CD4-positive, alpha-beta T cell (primary cell): ENCODE measurements around the gene KIAA0825. TPM values are rescaled to one million over a fixed set of nuclear protein-coding genes. Genes with fewer than 3 reads are reported as not detected.

Source experiments
- ATAC-seq: fragments of 200-7000 bp; cut with Tn5 transposase; one replicate; pipeline ENCODE4 v1.10.0; 2022; ENCODE audit warnings: mild to moderate bottlenecking; ENCODE audit not compliant: poor library complexity
- CTCF ChIA-PET: fragments of 350-600 bp; sonication (Branson Sonifier 250); formaldehyde crosslinking; loops from one replicate; lab custom pipeline; 2021; ENCODE audit warnings: antibody characterized with exemption, inconsistent platforms; lab: Charles Lee
- POLR2A ChIA-PET: fragments of 350-600 bp; sonication (Branson Sonifier 250); formaldehyde crosslinking; loops from one replicate; lab custom pipeline; 2021; ENCODE audit warnings: antibody characterized with exemption, inconsistent platforms; lab: Charles Lee
- DNase-seq, 14 experiments: peaks; one replicate each; pipeline ENCODE4 v3.0.0-alpha.2; 2013 to 2020; ENCODE audit warnings: mixed read lengths in 2 of 14
- H3K27ac ChIP-seq, 2 donors: one replicate each; pipeline versions ENCODE4 v1.5.1 to v1.7.0; 2013; ENCODE audit warnings: low read length in 2 of 2, low read depth in 1 of 2, mild to moderate bottlenecking in 1 of 2
- H3K27me3 ChIP-seq, 2 experiments: 1 replicate in 1 of 2; 2 replicates in 1 of 2; pipeline versions ENCODE4 v1.6.1 to v1.7.0; 2013; ENCODE audit warnings: low read length in 2 of 2, control low read depth in 1 of 2, mild to moderate bottlenecking in 1 of 2, moderate library complexity in 1 of 2; ENCODE audit not compliant: insufficient read depth in 2 of 2, control insufficient read depth in 1 of 2
- H3K36me3 ChIP-seq: one replicate; pipeline ENCODE4 v1.6.1; 2013; ENCODE audit warnings: low read length, control low read depth; ENCODE audit not compliant: insufficient read depth
- H3K4me1 ChIP-seq: one replicate; pipeline ENCODE4 v1.6.1; 2013; ENCODE audit warnings: low read length, control low read depth; ENCODE audit not compliant: insufficient read depth
- H3K4me3 ChIP-seq: one replicate; pipeline ENCODE4 v1.5.1; 2013; ENCODE audit warnings: mild to moderate bottlenecking, low read length, moderate library complexity
- H3K9me3 ChIP-seq, 2 experiments: 1 replicate in 1 of 2; 2 replicates in 1 of 2; pipeline versions ENCODE4 v1.6.1 to v1.7.0; 2013; ENCODE audit warnings: low read length in 2 of 2, mild to moderate bottlenecking in 2 of 2, control low read depth in 1 of 2, moderate library complexity in 1 of 2; ENCODE audit not compliant: control insufficient read depth in 1 of 2, insufficient read depth in 1 of 2
- H3K27ac Mint-ChIP-seq: one replicate; pipeline ENCODE4 v1.8.0; 2020; ENCODE audit warnings: mixed read lengths
- H3K27me3 Mint-ChIP-seq: one replicate; pipeline ENCODE4 v1.8.0; 2021; ENCODE audit warnings: mixed read lengths
- H3K36me3 Mint-ChIP-seq: one replicate; pipeline ENCODE4 v1.8.0; 2021; ENCODE audit warnings: low read depth, mixed read lengths
- H3K4me1 Mint-ChIP-seq: one replicate; pipeline ENCODE4 v1.8.0; 2021; ENCODE audit warnings: low read depth, mixed read lengths
- H3K4me3 Mint-ChIP-seq: one replicate; pipeline ENCODE4 v1.8.0; 2020; ENCODE audit warnings: mild to moderate bottlenecking, mixed read lengths
- H3K9me3 Mint-ChIP-seq: one replicate; pipeline ENCODE4 v1.8.0; 2020; ENCODE audit warnings: mixed read lengths
- intact Hi-C, 2 experiments: fragments of 100-400 bp; cut with DNase I in 1 of 2; cut with micrococcal nuclease in 1 of 2; formaldehyde crosslinking; loops; one replicate each; pipeline versions ENCODE4 v1.15.1 to v1.9.0; 2023 to 2025; cut with DNase I, micrococcal nuclease
- total RNA-seq, 174 experiments: library from RNA in 2 of 174; stranded (reverse) in 2 of 174; gene quantifications; one replicate each; pipeline ENCODE4 v1.2.3 and lab custom pipeline; 2021 to 2026
- TF ChIP-seq, protein P1 (sequence below): fragments of 200-600 bp; IDR thresholded peaks from one replicate; pipeline ENCODE4 v1.8.0; 2022; ENCODE audit warnings: antibody characterized with exemption, mild to moderate bottlenecking

KIAA0825 gene
- total RNA-seq, 2 experiments from 2014 or later, result 1.5 to 1.6 TPM

DNA sequence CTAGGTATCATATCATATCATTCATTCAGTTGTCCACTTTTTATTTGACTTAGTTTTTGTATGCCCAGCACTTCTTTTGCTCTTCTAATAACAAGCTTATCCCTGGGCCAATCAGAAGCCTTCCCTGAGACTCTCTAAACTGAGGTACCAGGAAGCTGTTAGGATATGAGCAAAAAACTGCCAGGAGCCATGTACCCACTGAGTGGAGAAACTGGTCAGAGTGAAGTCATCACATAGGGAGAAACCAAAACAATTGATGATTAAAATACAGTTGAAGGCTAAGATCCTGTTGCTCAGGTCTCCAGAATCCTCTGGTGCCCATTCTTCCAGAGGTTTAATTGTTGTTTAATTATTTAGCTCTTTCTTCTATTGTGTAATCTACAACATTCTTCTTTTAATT lies 120.2 kb downstream of the KIAA0825 start:
- ChIA-PET CTCF (no interaction called here), POLR2A (no interaction called here)
- TF ChIP-seq, protein P1, sequence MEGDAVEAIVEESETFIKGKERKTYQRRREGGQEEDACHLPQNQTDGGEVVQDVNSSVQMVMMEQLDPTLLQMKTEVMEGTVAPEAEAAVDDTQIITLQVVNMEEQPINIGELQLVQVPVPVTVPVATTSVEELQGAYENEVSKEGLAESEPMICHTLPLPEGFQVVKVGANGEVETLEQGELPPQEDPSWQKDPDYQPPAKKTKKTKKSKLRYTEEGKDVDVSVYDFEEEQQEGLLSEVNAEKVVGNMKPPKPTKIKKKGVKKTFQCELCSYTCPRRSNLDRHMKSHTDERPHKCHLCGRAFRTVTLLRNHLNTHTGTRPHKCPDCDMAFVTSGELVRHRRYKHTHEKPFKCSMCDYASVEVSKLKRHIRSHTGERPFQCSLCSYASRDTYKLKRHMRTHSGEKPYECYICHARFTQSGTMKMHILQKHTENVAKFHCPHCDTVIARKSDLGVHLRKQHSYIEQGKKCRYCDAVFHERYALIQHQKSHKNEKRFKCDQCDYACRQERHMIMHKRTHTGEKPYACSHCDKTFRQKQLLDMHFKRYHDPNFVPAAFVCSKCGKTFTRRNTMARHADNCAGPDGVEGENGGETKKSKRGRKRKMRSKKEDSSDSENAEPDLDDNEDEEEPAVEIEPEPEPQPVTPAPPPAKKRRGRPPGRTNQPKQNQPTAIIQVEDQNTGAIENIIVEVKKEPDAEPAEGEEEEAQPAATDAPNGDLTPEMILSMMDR, result no peak
- Histone ChIP-seq H3K27ac (no peak overlapping the region), H3K27me3 (no peaks in the 10 kb centered on the region), H3K36me3 (no peaks in the 10 kb centered on the region), H3K9me3 (no peaks in the 10 kb centered on the region), H3K4me1 (no peaks in the 10 kb centered on the region), H3K4me3 (no peak overlapping the region)
- intact Hi-C loops, result no loop called here
- Mint-ChIP-seq H3K36me3 (no peaks in the 10 kb centered on the region), H3K4me1 (no peaks in the 10 kb centered on the region), H3K27ac (no peak overlapping the region), H3K4me3 (no peak overlapping the region), H3K27me3 (no peaks in the 10 kb centered on the region), H3K9me3 (no peaks in the 10 kb centered on the region)
- no peak for DNase-seq
- no peak for ATAC-seq

DNA sequence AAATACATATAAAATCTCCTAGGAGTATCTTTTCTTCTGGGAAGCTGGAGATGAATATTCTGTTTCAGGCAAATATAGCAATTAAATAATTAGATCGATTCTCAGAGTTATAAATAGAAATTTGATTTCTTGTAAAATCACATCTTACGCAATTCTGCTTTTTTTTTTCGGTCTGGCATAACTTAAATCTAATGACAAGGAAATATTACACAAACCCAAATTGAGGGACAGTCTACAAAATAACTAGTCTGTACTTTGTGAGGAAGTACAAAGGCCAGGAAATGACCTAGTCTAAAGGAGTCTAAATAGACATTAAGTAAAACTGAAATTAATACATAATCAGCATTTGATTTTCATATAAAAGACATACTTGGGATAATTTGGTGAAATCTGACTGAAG lies 133.3 kb downstream of the KIAA0825 start:
- Histone ChIP-seq H3K4me1 (no peaks in the 10 kb centered on the region), H3K27ac (no peak overlapping the region), H3K36me3 (no peaks in the 10 kb centered on the region), H3K4me3 (no peak overlapping the region), H3K27me3 (no peaks in the 10 kb centered on the region), H3K9me3 (no peaks in the 10 kb centered on the region)
- ChIA-PET POLR2A (no interaction called here), CTCF (no interaction called here)
- H3K27ac Mint-ChIP-seq, result no peak overlapping the region
- no peaks in the 10 kb centered on the region for H3K4me1 Mint-ChIP-seq
- H3K27me3 Mint-ChIP-seq, result no peaks in the 10 kb centered on the region
- DNase-seq, result no peak
- ATAC-seq, result no peak
- H3K9me3 Mint-ChIP-seq, result no peaks in the 10 kb centered on the region
- intact Hi-C loops, result no loop called here
- no peaks in the 10 kb centered on the region for H3K36me3 Mint-ChIP-seq
- H3K4me3 Mint-ChIP-seq, result no peak overlapping the region
- TF ChIP-seq, protein P1, result no peak

DNA sequence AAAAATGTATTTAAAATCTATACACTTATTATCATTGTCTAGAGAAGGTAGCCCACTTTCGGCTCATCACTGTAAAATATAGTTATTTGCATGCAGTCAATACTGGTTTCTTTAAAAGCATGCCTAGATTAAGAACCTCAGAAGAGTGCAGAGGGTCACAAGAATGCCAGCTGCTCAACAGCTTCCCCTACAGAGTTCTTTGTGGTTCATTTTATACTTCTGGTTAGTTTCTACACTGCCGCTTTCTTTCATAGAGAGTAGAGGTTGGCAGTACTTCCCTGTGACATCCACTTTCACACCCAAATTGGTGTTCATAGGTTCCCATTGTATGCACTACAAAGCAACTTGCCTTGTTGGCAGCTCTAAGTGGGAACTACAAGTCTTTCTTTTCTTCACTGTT lies 137.3 kb downstream of the KIAA0825 start:
- no peaks in the 10 kb centered on the region for H3K27me3 ChIP-seq
- no peak overlapping the region for H3K27ac Mint-ChIP-seq
- no peaks in the 10 kb centered on the region for H3K27me3 Mint-ChIP-seq
- no peaks in the 10 kb centered on the region for H3K36me3 Mint-ChIP-seq
- H3K36me3 ChIP-seq, result no peaks in the 10 kb centered on the region
- H3K4me3 Mint-ChIP-seq, result no peak overlapping the region
- ATAC-seq (no peak), DNase-seq (no peak)
- no peaks in the 10 kb centered on the region for H3K9me3 Mint-ChIP-seq
- no peaks in the 10 kb centered on the region for H3K4me1 Mint-ChIP-seq
- ChIA-PET POLR2A (no interaction called here), CTCF (no interaction called here)
- no peak overlapping the region for H3K4me3 ChIP-seq
- H3K9me3 ChIP-seq, result no peaks in the 10 kb centered on the region
- TF ChIP-seq, protein P1, result no peak
- no peak overlapping the region for H3K27ac ChIP-seq
- H3K4me1 ChIP-seq, result no peaks in the 10 kb centered on the region
- intact Hi-C loops, result no loop called here
